ENCODE results near the gene ABCC1.

- TF ChIP-seq EZH2 (IDR thresholded peaks at IDR 0.05; ENCODE audit: low read length, unreplicated experiment) (no peak), EZH2phosphoT487 (IDR thresholded peaks at IDR 0.05; ENCODE audit: borderline replicate concordance, low read length) (no peak)
- TF ChIP-seq, protein P1, sequence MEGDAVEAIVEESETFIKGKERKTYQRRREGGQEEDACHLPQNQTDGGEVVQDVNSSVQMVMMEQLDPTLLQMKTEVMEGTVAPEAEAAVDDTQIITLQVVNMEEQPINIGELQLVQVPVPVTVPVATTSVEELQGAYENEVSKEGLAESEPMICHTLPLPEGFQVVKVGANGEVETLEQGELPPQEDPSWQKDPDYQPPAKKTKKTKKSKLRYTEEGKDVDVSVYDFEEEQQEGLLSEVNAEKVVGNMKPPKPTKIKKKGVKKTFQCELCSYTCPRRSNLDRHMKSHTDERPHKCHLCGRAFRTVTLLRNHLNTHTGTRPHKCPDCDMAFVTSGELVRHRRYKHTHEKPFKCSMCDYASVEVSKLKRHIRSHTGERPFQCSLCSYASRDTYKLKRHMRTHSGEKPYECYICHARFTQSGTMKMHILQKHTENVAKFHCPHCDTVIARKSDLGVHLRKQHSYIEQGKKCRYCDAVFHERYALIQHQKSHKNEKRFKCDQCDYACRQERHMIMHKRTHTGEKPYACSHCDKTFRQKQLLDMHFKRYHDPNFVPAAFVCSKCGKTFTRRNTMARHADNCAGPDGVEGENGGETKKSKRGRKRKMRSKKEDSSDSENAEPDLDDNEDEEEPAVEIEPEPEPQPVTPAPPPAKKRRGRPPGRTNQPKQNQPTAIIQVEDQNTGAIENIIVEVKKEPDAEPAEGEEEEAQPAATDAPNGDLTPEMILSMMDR (conservative IDR thresholded peaks at IDR 0.05; ENCODE audit: low read depth, low read length), result no peak
Observed at GRCh38 chr16:16105646-16106045, 156.2 kb downstream of the ABCC1 start.

All from PC-3 (cell line).